Measurements from ENCODE around the gene RPRD2. TPM values are rescaled to one million over a fixed set of nuclear protein-coding genes. Genes with fewer than 3 reads are reported as not detected.

Gene RPRD2
- polyA plus RNA-seq, 3 donors, result 5.9 to 9.7 (median 8.2) TPM

DNA sequence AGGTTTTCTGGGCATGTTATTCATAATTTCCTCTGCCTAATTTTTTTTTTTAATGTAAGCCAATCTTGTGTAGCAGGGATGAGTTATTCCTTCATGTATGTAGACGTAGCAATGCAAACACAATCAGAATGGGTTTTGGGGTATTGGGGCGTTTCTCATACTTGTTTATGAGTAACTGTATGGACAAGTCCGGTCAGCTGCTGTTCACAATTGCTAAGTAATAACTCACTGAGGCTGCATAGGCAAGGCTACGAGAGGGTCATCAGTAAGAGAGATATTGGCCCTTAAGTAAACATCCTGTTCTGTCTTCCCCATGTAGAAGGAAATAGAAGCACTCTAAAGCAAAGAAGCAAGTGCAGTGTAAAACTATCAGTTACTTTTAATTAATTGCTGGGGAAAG lies 113.8 kb downstream of the RPRD2 start:
- Histone ChIP-seq H4K20me1 (ENCODE audit: insufficient read depth, low read length) (no peaks in the 10 kb centered on the region), H3K4me1 (ENCODE audit: control insufficient read depth in 1 of 2, insufficient read depth in 2 of 2, low read length in 2 of 2) (no peaks in the 10 kb centered on the region), H3K27ac (ENCODE audit: low read depth in 1 of 2, low read length in 2 of 2) (no peak overlapping the region), H3K9me3 (replicated peaks in 1 of 2; ENCODE audit: control insufficient read depth in 1 of 2, insufficient read depth in 1 of 2, low read length in 2 of 2) (no peaks in the 10 kb centered on the region), H3K27me3 (ENCODE audit: control insufficient read depth in 2 of 2, insufficient read depth in 2 of 2, low read length in 2 of 2) (peaks cover 0 to 2% of the 10 kb centered on the region in 2 donors), H3K9ac (ENCODE audit: insufficient read depth, low read length, poor library complexity, severe bottlenecking) (no peak overlapping the region), H2AFZ (ENCODE audit: insufficient read depth, low read depth, low read length, poor library complexity, severe bottlenecking) (no peak overlapping the region), H3K79me2 (ENCODE audit: insufficient read depth, low read length) (no peaks in the 10 kb centered on the region), H3K4me3 (replicated peaks in 1 of 3; ENCODE audit: low read depth in 2 of 3, low read length in 3 of 3) (no peak overlapping the region), H3K36me3 (replicated peaks in 1 of 2; ENCODE audit: control insufficient read depth in 1 of 2, insufficient read depth in 2 of 2, low read length in 2 of 2) (peaks cover 8 to 14% of the 10 kb centered on the region in 2 donors), H3K4me2 (replicated peaks; ENCODE audit: extremely low read depth, low read length, poor library complexity, severe bottlenecking) (no peak overlapping the region)
- DNase-seq, result no peak
- Mint-ChIP-seq H3K4me3 (no peak overlapping the region), H3K4me1 (no peaks in the 10 kb centered on the region), H3K27ac (peak overlapping the region in 2 of 7 donors; percentile 47 to 50), H3K9me3 (peaks cover 0 to 6% (median 0%) of the 10 kb centered on the region in 7 donors), H3K27me3 (ENCODE audit: low read depth in 3 of 3) (peaks cover 0 to 4% (median 3%) of the 10 kb centered on the region in 3 donors), H3K36me3 (peaks cover 6 to 9% of the 10 kb centered on the region in 2 donors)
- 77% methylated on average over 3 of the region's 4 CpGs for WGBS (ENCODE audit: insufficient coverage)
- TF ChIP-seq CTCF (IDR thresholded peaks at IDR 0.05), result no peak
- intact Hi-C loops (cut with micrococcal nuclease), result no loop called here

GRCh38 chr1:150479370-150479769 lies 115.4 kb downstream of the RPRD2 start:
- WGBS (ENCODE audit: insufficient coverage), result no CpG with 5 or more reads among the region's 4 CpGs
- DNase-seq, result no peak

More at GRCh38 chr1:150479370-150479769, 115.4 kb downstream of the RPRD2 start:
- H3K4me3 ChIP-seq (replicated peaks in 1 of 3; ENCODE audit: low read depth in 2 of 3, low read length in 3 of 3), result no peak overlapping the region
- peaks cover 0 to 2% of the 10 kb centered on the region in 2 donors for H3K27me3 ChIP-seq (ENCODE audit: control insufficient read depth in 2 of 2, insufficient read depth in 2 of 2, low read length in 2 of 2)
- Mint-ChIP-seq H3K9me3 (peaks cover 0 to 6% (median 0%) of the 10 kb centered on the region in 7 donors), H3K4me3 (no peak overlapping the region), H3K27me3 (ENCODE audit: low read depth in 3 of 3) (peaks cover 0 to 5% (median 4%) of the 10 kb centered on the region in 3 donors), H3K27ac (no peak overlapping the region), H3K36me3 (no peaks in the 10 kb centered on the region), H3K4me1 (no peaks in the 10 kb centered on the region)
- no peaks in the 10 kb centered on the region for H3K9me3 ChIP-seq (replicated peaks in 1 of 2; ENCODE audit: control insufficient read depth in 1 of 2, insufficient read depth in 1 of 2, low read length in 2 of 2)
- no peak overlapping the region for H3K9ac ChIP-seq (ENCODE audit: insufficient read depth, low read length, poor library complexity, severe bottlenecking)
- no peak for TF ChIP-seq CTCF (IDR thresholded peaks at IDR 0.05)
- H2AFZ ChIP-seq (ENCODE audit: insufficient read depth, low read depth, low read length, poor library complexity, severe bottlenecking), result no peak overlapping the region
- H3K79me2 ChIP-seq (ENCODE audit: insufficient read depth, low read length), result no peaks in the 10 kb centered on the region
- H4K20me1 ChIP-seq (ENCODE audit: insufficient read depth, low read length), result no peaks in the 10 kb centered on the region
- H3K36me3 ChIP-seq (replicated peaks in 1 of 2; ENCODE audit: control insufficient read depth in 1 of 2, insufficient read depth in 2 of 2, low read length in 2 of 2), result no peaks in the 10 kb centered on the region
- H3K4me1 ChIP-seq (ENCODE audit: control insufficient read depth in 1 of 2, insufficient read depth in 2 of 2, low read length in 2 of 2), result no peaks in the 10 kb centered on the region
- intact Hi-C loops (cut with micrococcal nuclease), result no loop called here
- H3K4me2 ChIP-seq (replicated peaks; ENCODE audit: extremely low read depth, low read length, poor library complexity, severe bottlenecking), result no peak overlapping the region
- no peak overlapping the region for H3K27ac ChIP-seq (ENCODE audit: low read depth in 1 of 2, low read length in 2 of 2)

All from CD14-positive monocyte (primary cell).